NCI-H446 (cell line): ENCODE data around the gene ZNF638.
"Not testable (repeated sequence)": the region's sequence is repeated elsewhere in the genome, so short reads cannot be mapped to it uniquely, and the experiment has no call there.

ENCODE experiments used
- DNase-seq, 2 experiments: peaks; one replicate each; lab custom pipeline; 2025; lab: John Stamatoyannopoulos, UW

The ZNF638 gene

DNA sequence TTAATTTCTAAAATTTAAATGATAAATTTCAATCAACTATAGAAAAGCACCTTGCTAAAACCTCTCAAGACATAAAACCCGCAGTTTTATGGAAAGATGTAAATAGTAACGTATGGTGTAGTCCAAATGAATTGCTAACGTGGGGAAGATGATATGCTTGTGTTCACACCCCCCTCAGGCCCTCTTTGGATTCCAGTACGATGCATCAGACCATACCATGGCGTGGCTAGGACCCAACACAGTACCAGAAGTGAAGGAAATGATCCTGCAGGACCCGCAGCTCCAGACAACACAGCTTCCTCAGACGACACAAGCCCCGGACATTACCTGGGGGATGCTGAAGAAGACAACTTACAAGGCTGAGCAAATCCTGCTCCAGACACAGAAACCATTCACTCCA, 61.6 kb downstream of the ZNF638 start:
- DNase-seq, result no peak

DNA sequence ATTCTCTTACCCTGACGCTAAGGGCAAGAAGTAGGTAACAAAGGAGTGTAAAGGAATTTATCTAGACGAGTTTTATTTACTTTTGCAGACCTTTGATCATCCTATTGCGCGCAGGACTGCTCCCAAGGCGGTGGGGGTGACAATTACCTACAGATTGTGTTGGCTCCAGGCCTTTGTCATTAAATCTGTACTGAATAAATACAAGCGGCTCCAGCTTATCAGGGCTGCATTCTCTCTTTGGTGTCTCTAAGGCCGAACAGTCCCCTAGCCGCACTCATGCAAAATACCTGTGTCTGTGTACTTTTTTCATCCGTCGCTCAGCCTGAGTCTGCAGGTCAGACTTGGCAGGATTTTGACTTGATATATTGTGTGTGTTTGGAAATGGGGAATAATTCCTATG, 63.9 kb downstream of the ZNF638 start:
- DNase-seq, result no peak

DNA sequence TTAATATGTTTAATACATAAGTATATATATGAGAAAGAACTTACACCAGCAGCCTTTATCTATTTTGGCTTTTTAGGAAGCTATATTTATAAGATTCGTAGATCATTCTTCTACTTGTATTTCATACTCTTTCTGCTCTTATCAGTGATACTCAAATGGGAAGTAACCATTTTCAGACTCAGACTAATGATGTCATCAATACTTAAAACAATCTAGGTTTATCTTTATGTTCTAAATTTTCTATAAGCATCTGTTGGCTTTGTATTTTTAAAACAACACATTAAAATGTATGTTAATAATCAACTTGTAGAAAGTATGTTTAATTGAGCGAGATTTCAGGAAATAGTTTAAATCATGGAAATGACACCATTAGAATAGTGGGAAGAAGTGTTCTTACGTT, 70.8 kb downstream of the ZNF638 start:
- no peak for DNase-seq

DNA sequence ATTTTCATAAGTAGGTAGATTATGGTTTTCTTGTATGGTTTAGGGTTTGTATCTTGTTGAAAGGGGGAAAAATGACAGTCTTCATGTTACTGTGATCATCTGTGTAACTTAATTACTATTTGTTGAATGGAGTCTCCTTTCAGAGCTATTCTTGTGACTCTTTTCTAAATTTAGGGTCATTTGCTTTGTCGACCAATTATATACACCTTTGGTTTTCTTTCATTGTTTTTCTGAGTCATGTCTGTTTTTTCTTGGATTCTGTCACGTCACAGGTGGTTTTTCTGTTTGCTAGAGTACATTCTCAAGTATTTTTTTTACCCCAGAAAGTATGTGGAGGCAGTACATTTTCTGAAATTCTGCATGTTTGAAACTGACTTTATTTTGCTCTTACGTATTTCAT, 78.0 kb downstream of the ZNF638 start:
- DNase-seq, result no peak

DNA sequence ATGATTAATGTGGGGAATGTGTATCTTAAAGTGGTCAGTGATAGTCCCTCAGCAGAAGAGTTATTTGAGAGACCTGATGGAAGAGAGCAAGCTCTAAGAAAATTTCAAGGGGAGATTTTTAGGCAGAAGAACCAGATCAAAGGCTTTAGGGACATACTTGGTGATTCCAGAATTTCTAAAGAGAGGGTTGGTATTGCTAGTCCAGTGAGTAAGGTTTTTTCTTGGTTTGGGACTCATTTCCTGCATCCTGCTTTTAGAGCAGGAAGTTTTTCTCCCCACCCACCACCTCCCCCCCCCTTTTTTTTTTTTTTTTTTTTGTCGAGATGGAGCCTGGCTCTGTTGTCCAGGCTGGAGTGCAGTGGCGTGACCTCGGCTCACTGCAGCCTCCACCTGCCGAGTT, 79.1 kb downstream of the ZNF638 start:
- no peak for DNase-seq

DNA sequence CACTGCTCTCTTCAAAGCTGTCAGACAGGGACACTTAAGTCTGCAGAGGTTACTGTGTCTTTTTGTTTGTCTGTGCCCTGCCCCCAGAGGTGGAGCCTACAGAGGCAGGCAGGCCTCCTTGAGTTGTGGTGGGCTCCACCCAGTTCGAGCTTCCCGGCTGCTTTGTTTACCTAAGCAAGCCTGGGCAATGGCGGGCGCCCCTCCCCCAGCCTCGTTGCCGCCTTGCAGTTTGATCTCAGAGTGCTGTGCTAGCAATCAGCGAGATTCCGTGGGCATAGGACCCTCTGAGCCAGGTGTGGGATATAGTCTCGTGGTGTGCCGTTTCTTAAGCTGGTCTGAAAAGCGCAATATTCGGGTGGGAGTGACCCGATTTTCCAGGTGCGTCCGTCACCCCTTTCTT, 85.3 kb downstream of the ZNF638 start:
- not testable (repeated sequence) for DNase-seq

DNA sequence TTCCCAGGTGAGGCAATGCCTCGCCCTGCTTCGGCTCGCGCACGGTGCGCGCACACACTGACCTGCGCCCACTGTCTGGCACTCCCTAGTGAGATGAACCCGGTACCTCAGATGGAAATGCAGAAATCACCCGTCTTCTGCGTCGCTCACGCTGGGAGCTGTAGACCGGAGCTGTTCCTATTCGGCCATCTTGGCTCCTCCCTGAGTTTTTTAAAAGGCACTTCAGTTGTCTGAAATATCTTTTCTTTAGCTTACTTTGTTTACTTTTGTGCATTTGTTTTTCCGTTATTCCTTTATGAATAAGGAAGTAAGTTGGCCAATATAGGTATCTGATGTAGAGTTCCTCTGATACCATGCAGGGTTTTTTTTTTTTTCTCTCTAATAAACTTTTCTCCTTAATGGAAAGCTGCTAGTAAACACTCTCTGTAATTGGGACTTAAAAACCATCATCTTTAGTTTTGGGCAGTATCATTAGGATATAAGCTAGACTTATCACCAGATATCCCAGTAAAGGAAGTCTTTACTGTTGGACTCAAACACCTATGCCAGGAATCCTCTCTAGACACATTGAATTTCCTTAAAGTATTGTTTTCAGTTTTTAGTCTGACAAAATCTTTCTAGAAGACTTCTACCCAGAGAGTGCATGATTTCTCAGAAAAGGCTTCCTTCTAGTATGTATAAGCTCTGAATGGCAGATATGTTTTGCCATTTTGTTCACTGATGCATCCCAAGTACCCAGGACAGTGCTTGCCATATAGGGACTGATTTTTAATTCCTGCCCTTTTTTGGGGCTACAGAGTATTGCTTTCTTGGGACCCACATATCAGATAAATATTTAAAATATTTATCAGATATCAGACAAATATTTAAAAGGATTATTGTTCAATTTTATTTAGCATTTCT, 86.0 kb downstream of the ZNF638 start:
- DNase-seq, result no peak

DNA sequence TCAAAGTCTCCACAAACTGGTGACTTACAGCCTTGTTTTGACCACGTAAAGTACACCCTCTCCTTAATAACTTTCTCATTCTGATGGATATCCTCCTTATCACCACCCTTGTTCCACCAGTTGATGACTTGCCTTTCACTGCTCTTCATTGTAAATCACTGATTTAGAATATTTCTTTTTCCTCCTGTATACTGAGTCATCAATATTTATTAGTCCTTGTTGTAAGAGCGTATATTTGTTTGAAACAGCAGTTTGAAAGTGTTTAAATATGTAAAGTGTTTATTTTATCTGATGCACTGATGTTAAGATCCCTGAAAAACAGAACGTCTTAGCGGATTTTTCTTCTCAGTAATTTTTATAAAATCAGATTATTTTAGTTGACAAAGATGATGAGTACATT, 87.6 kb downstream of the ZNF638 start:
- no peak for DNase-seq

DNA sequence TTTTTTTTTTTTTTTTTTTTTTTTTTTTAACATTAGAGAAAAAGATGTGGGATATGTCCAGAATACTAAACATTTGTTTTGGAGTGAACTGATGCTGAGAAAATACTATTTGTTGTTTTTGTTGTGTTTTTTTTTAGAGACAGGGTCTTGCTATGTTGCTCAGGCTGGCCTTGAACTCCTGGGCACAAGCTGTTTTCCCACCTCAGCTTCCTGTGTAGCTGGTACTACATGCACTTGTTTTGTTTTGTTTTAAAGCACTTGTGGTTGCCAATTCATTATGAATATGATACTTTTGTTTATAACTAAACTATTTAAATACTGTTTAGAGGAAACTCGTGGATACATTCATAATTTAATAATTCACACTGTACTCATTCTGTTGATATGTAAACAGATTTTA, 88.4 kb downstream of the ZNF638 start:
- no peak for DNase-seq

DNA sequence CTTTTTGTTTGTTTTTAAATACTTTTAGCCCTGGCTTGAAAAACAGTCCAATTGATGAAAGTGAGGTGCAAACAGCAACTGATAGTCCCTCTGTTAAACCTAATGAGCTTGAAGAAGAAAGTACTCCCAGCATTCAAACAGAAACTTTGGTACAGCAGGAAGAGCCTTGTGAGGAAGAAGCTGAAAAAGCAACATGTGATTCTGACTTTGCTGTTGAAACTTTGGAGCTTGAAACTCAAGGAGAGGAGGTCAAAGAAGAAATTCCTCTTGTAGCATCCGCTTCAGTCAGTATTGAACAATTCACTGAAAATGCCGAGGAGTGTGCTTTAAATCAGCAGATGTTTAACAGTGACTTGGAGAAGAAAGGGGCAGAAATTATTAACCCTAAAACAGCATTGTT, 91.2 kb downstream of the ZNF638 start:
- DNase-seq, result no peak

DNA sequence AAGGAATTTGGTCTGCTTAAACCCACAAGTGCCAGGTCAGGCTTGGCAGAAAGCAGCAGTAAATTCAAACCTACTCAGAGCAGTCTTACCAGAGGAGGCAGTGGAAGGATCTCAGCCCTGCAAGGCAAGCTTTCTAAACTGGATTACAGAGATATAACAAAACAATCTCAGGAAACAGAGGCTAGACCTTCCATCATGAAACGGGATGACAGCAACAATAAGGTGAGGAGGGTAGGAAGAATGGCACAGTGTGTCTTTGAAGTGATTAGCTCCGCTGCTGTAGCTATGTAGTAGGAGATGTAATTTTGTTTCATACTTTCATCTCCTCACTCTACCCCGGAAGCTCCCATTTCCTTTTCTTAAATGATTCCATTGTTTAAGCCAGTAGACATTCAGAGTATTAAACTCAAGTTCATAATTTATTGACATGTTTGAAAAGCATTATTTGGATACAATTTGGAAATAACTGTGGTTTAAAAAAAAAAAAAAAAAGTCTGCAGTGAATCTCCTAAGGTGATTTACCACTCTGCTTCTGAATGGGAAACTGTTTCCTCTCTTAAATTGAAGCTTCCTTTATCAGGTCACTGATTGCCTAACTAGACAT, 92.3 kb downstream of the ZNF638 start:
- DNase-seq, result no peak

DNA sequence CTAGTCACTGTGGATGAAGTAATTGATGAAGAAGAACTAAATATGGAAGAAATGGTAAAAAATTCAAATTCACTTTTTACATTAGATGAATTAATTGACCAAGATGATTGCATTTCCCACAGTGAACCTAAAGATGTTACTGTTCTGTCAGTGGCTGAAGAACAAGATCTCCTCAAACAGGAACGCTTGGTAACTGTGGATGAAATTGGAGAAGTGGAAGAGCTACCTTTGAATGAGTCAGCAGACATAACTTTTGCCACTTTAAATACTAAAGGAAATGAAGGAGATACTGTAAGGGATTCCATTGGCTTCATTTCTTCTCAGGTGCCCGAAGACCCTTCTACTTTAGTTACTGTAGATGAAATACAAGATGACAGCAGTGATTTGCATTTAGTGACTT, 95.1 kb downstream of the ZNF638 start:
- no peak for DNase-seq

DNA sequence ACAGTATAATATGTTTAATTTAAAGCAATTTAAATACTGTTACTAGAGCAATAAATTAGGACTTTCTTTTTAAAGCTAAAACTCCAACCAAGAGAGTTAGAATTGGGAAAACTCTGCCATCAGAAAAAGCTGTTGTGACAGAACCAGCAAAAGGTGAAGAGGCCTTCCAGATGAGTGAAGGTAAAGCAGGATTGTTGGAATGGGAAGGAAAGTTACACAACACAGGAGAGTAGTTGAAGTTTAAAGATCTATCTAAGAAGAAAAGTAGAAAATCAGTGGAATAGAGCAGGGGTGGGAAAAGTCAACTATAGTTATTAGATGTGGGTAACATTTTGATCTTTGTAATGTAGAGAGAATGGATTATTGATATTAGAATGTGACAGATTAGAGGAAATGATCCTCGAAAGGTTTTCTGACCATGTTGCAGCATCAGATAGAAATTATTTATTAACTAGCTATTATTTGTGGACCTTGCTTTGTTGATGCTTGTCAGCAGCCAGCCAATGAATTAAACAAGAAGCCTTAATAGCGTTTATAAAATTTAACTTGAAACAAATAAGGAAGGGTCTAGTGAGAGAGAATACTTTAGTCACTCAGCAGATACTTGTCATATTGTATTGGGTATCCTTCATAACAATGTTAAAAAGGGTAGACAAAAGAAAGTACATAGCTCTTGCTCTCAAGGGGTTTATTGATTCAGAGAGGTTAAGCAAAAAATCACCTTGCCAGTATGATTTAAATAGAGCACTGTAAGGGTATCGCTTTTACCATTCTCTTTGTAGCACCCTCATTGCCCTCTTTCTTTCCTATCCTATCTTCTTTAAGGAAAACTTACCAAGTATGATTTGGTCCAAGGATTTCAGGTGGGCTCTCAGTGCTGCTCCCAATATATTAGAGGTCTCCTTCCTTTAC, 97.1 kb downstream of the ZNF638 start:
- DNase-seq, result no peak

DNA sequence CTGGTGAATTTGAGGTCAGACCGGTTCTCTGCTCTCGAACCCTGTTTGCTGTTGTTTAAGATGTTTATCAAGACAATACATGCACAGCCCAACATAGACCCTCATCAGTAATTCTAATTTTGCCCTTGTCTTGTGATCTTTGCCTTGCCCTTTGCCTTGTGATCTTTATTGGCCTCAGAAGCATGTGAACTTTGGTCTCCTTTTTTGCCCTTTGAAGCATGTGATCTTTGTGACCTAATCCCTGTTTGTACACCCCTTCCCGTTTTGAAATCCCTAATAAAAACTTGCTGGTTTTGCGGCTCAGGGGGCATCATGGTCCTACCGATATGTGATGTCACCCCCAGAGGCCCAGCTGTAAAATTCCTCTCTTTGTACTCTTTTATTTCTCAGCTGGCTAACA, 113.6 kb downstream of the ZNF638 start:
- DNase-seq, result not testable (repeated sequence)

DNA sequence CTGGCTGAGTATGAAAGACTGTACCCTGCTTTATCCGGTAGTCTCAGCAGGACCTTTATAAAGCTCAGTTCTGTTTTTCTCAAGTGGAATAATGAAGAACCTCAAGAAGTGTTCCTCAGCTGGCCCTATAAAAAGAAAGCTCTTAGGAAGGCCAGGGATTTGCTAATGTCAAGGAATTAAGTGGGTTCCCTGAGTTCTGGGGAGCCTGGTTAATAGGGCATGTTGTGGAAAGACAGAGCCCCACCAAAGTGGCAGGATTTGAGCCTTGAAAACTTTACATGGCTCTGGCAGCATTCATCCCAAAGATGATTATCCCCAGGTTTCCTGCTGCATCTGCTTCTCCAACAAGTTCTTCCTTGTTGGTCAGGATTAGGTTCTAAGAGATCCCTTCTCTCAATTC, 114.9 kb downstream of the ZNF638 start:
- no peak for DNase-seq

DNA sequence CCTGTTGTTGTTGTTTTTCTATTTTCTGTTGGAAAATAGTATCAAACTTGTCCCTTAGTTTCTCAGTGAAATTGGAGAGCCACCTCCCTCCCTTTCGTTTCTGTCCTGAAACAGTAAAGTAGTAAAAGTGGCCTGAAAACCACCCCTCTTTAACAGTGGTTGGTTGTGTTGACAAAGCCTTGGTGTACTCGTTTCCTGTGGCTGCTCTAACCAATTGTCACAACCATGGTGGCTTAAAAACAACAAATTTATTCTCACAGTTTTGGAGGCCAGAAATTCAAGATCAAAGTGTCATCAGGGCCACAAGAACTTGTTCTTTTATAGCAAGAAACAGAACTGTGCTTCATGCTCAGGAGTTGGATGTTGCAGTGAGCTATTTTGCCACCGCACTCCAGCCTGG, 117.8 kb downstream of the ZNF638 start:
- no peak for DNase-seq

DNA sequence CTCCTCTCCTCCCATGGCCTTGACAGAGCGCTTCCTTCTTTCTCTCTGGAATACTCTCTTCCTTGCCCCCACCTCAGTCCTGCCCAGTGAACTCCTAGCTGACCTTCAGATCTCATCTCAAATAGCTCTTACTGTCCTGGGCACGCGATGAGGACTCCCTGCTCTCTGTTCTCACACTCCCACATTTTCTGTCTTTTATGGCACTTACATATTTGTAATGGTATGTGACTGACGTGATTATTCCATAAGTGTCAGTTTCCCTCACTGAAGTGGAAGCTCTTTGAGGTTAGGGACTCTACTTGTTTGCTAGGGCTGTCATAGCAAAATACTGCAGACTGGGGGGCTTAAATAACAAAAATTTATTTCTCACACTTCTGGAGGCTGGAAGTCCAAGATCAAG, 120.1 kb downstream of the ZNF638 start:
- no peak for DNase-seq

DNA sequence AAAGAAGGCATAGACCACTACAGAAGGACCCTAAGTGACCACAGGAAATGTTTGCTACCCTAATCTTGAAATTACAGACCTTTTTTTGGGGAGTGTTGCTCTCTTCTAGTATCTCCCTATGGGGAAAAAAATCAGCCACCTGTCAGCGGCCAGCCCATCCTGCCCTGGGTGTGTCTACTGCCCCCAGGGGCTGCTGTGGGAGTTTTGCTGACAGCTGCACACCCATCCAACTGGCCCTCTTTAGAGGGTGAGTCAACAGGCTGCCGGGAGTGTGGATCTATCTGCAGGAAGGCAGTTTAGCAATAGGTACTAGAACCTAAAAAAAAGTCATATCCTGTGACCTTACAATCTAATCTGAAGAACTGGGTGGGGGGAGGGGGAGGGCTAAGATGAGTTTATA, 121.0 kb downstream of the ZNF638 start:
- DNase-seq, result no peak

DNA sequence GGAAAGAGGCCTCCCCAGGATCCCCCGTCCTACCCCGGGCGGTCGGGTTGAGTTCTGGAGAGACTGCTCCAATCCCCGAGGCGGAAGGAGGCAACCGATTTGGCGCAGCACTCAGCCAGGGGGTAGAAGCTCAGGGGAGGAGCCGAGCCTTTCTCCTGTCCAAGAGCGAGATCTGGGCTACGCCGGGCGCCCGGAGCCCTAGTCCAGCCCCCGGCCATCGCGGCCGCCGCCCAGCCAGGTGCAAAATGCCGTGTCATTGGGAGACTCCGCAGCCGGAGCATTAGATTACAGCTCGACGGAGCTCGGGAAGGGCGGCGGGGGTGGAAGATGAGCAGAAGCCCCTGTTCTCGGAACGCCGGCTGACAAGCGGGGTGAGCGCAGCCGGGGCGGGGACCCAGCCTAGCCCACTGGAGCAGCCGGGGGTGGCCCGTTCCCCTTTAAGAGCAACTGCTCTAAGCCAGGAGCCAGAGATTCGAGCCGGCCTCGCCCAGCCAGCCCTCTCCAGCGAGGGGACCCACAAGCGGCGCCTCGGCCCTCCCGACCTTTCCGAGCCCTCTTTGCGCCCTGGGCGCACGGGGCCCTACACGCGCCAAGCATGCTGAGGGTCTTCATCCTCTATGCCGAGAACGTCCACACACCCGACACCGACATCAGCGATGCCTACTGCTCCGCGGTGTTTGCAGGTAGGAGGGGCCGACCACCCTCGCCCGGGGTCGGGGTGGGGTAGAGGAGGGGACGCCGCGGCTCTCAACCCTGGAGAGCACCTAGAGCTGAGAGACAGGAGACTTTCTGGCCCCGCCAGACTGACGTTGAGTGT, 122.0 kb downstream of the ZNF638 start, which contains the start of gene DYSF:
Gene DYSF, plus strand, starts transcription at position 158 of the 817 bp plus-strand sequence.
- no peak for DNase-seq

DNA sequence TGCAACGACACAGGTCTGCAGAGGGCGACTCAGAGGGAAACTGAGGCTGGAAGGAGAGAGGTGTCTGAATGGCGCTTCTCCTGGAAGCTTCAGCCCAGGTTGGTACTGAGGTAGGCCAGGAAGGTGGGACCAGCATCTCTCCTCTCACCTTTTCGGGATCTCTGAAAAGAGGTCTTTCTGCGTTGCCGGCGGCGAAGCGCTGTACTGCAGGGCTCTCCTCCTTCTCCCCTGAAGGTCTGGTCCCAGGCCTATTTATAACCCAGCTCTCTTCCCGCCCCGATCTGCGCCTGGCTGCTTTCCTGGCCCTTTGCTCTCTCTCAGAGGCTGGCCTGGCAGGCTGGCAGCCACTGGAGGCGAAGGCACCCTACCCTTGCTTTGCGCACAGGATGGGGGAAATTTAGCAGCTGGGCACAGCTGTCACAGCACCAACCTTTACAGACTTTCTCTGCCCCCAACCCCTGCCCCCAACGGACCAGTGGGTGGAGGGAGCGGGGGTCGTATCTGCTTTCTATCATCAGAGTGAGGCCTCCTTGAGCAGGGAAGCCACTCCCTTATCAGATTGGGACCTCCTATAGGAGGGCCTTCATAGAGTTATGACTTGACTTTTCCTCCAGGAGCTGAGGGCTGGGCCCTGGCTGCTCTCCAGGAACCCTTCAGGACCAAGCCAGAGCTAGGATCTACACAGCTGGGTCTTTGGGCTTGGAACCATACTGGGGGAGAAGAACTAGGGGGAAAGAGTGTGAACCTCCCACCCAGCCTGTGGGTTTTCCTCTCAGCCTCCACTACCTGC, 122.8 kb downstream of the ZNF638 start:
- DNase-seq, result no peak
